Liver (tissue), 9 donors: ENCODE measurements around the gene MFSD6. TPM values are rescaled to one million over a fixed set of nuclear protein-coding genes. Genes with fewer than 3 reads are reported as not detected.
"Not testable (repeated sequence)": the region's sequence is repeated elsewhere in the genome, so short reads cannot be mapped to it uniquely, and the experiment has no call there.

ENCODE experiments used
- DNase-seq: peaks from one replicate; pipeline ENCODE4 v3.0.0-alpha.2; 2017; ENCODE audit warnings: low spot score
- H3K27ac ChIP-seq, 2 donors: one replicate each; pipeline ENCODE4 v1.7.0; 2013; ENCODE audit warnings: inconsistent platforms in 2 of 2, low read length in 2 of 2, control low read depth in 1 of 2, low read depth in 1 of 2, mild to moderate bottlenecking in 1 of 2
- H3K27me3 ChIP-seq, 4 donors: one replicate each; pipeline versions ENCODE4 v1.6.1 to v1.7.0; 2013; ENCODE audit warnings: low read length in 3 of 4, inconsistent platforms in 1 of 4, mild to moderate bottlenecking in 1 of 4, moderate library complexity in 1 of 4; ENCODE audit not compliant: control insufficient read depth in 4 of 4, insufficient read depth in 4 of 4
- H3K36me3 ChIP-seq, 4 donors: one replicate each; pipeline versions ENCODE4 v1.6.1 to v1.7.0; 2013; ENCODE audit warnings: low read length in 3 of 4, mild to moderate bottlenecking in 3 of 4, low read depth in 1 of 4, moderate library complexity in 1 of 4; ENCODE audit not compliant: control insufficient read depth in 4 of 4, insufficient read depth in 3 of 4
- H3K4me1 ChIP-seq, 4 donors: one replicate each; pipeline versions ENCODE4 v1.6.1 to v1.7.0; 2013; ENCODE audit warnings: low read length in 3 of 4, mild to moderate bottlenecking in 3 of 4, moderate library complexity in 1 of 4; ENCODE audit not compliant: control insufficient read depth in 4 of 4, insufficient read depth in 4 of 4
- H3K4me3 ChIP-seq, 3 donors: one replicate each; pipeline versions ENCODE4 v1.6.1 to v1.7.0; 2013; ENCODE audit warnings: low read length in 3 of 3, control low read depth in 1 of 3, low read depth in 1 of 3, mild to moderate bottlenecking in 1 of 3
- H3K9ac ChIP-seq, 2 donors: one replicate each; pipeline ENCODE4 v1.7.0; 2013; ENCODE audit warnings: low read length in 2 of 2, mild to moderate bottlenecking in 2 of 2, moderate library complexity in 2 of 2, control low read depth in 1 of 2, low read depth in 1 of 2
- H3K9me3 ChIP-seq, 4 donors: one replicate each; pipeline versions ENCODE4 v1.6.1 to v1.7.0; 2013; ENCODE audit warnings: low read length in 3 of 4; ENCODE audit not compliant: control insufficient read depth in 4 of 4
- ATF3 ChIP-seq: IDR thresholded peaks from 2 replicates; pipeline ENCODE4 v1.6.1; 2016; ENCODE audit warnings: antibody characterized with exemption
- CTCF ChIP-seq: fragments of 150-350 bp; IDR thresholded peaks from 2 replicates; pipeline ENCODE4 v1.5.1; 2017; ENCODE audit warnings: improper control_type of control experiment, low read depth, low read length; ENCODE audit not compliant: missing input control
- EGR1 ChIP-seq, 2 donors: IDR thresholded peaks; 2 replicates each; pipeline ENCODE4 v1.6.1; 2016 to 2018; ENCODE audit warnings: antibody characterized with exemption in 2 of 2, low read depth in 2 of 2
- FOXA1 ChIP-seq: IDR thresholded peaks from 2 replicates; pipeline ENCODE4 v1.6.1; 2016; ENCODE audit warnings: antibody characterized with exemption
- FOXA2 ChIP-seq: IDR thresholded peaks from 2 replicates; pipeline ENCODE4 v1.6.1; 2016; ENCODE audit warnings: antibody characterized with exemption
- GABPA ChIP-seq, 2 donors: IDR thresholded peaks in 1 of 2; conservative IDR thresholded peaks in 1 of 2; 2 replicates each; pipeline ENCODE4 v1.6.1; 2016; ENCODE audit warnings: antibody characterized with exemption in 2 of 2, mild to moderate bottlenecking in 1 of 2, moderate library complexity in 1 of 2
- HNF4A ChIP-seq, 2 donors: conservative IDR thresholded peaks; 2 replicates each; pipeline ENCODE4 v1.6.1; 2016; ENCODE audit warnings: antibody characterized with exemption in 2 of 2, mild to moderate bottlenecking in 2 of 2
- HNF4G ChIP-seq: IDR thresholded peaks from 2 replicates; pipeline ENCODE4 v1.6.1; 2016; ENCODE audit warnings: antibody characterized with exemption
- JUND ChIP-seq, 2 donors: IDR thresholded peaks; 2 replicates each; pipeline ENCODE4 v1.6.1; 2016; ENCODE audit warnings: antibody characterized with exemption in 2 of 2
- MAX ChIP-seq: IDR thresholded peaks from 2 replicates; pipeline ENCODE4 v1.6.1; 2016; ENCODE audit warnings: antibody characterized with exemption
- NR2F2 ChIP-seq: IDR thresholded peaks from 2 replicates; pipeline ENCODE4 v1.6.1; 2016; ENCODE audit warnings: antibody characterized with exemption
- REST ChIP-seq: IDR thresholded peaks from 2 replicates; pipeline ENCODE4 v1.6.1; 2016; ENCODE audit warnings: antibody characterized with exemption, mild to moderate bottlenecking
- RXRA ChIP-seq, 2 donors: IDR thresholded peaks; 2 replicates each; pipeline ENCODE4 v1.6.1; 2017 to 2018; ENCODE audit warnings: antibody characterized with exemption in 2 of 2, mild to moderate bottlenecking in 1 of 2
- SP1 ChIP-seq: IDR thresholded peaks from 2 replicates; pipeline ENCODE4 v1.6.1; 2018; ENCODE audit warnings: antibody characterized with exemption, mild to moderate bottlenecking
- TAF1 ChIP-seq: conservative IDR thresholded peaks from 2 replicates; pipeline ENCODE4 v1.6.1; 2016; ENCODE audit warnings: antibody characterized with exemption, mild to moderate bottlenecking
- WGBS: extraction: QIAGEN DNeasy Blood & Tissue Kit; methylation state at CpG from one replicate; pipeline ENCODE4 v1.1.7; 2013; 5-methylcytosine and 5-hydroxymethylcytosine counted together
- polyA plus RNA-seq, 2 donors: library from polyadenylated mRNA; stranded (reverse) in 1 of 2; unstranded in 1 of 2; fragments of 200-250 nt in 1 of 2; fragments of >200 nt in 1 of 2; fragmentation: Nextera tagmentation in 1 of 2; extraction: Ambion mirVana in 1 of 2; gene quantifications; one replicate each; pipeline versions ENCODE4 v1.2.1 to v1.2.3, GENCODE V29; 2013 to 2015
- total RNA-seq, 2 donors: library from RNA; depleted of rRNA; stranded (reverse); fragments of >200 nt; gene quantifications; one replicate each; pipeline ENCODE4 v1.2.3, GENCODE V29; 2014
- donor health status: healthy.
- donor health status: healthy.
- donor health status: healthy.
- donor health status: healthy.
- donor health status: healthy.

The MFSD6 gene
- total and polyA plus RNA-seq, 4 donors: 0.83 to 9.5 (median 2.4) TPM

GRCh38 chr2:190493095-190493494 lies 84.9 kb downstream of the MFSD6 start:
- Histone ChIP-seq H3K9ac (no peak overlapping the region), H3K9me3 (no peaks in the 10 kb centered on the region), H3K4me1 (no peaks in the 10 kb centered on the region), H3K4me3 (no peak overlapping the region), H3K36me3 (peaks cover 0 to 5% (median 4%) of the 10 kb centered on the region in 4 donors), H3K27me3 (no peaks in the 10 kb centered on the region), H3K27ac (no peak overlapping the region)
- whole genome bisulfite sequencing: 96% methylated on average over 2 of the region's 2 CpGs
- TF ChIP-seq FOXA2 (no peak), FOXA1 (no peak), ATF3 (no peak), SP1 (no peak), RXRA (IDR thresholded peaks at IDR 0.05) (no peak), GABPA (IDR thresholded peaks at IDR 0.05 in 1 of 2, conservative IDR thresholded peaks at IDR 0.05 in 1 of 2) (no peak), HNF4G (no peak), MAX (no peak), JUND (IDR thresholded peaks at IDR 0.05) (no peak), HNF4A (conservative IDR thresholded peaks at IDR 0.05) (no peak)
- no peak for DNase-seq

GRCh38 chr2:190494600-190495227 lies 86.6 kb downstream of the MFSD6 start:
- not testable (repeated sequence) for H3K9me3 ChIP-seq, DNase-seq, H3K4me3 ChIP-seq, H3K27ac ChIP-seq, H3K9ac ChIP-seq, H3K27me3 ChIP-seq, H3K4me1 ChIP-seq, H3K36me3 ChIP-seq
- 90% methylated on average over 3 of the region's 3 CpGs for WGBS

- 72% methylated on average over 4 of the region's 4 CpGs for WGBS
- no peak overlapping the region for H3K9ac ChIP-seq
- H3K4me3 ChIP-seq: no peak overlapping the region
- no peak overlapping the region for H3K27ac ChIP-seq
- TF ChIP-seq GABPA (IDR thresholded peaks at IDR 0.05 in 1 of 2, conservative IDR thresholded peaks at IDR 0.05 in 1 of 2): no peak
- TF ChIP-seq HNF4A (conservative IDR thresholded peaks at IDR 0.05): no peak
- no peak for TF ChIP-seq TAF1
- TF ChIP-seq ATF3: peak; percentile 56
- peak; percentile 14 to 50 for TF ChIP-seq RXRA (IDR thresholded peaks at IDR 0.05)
- no peak for DNase-seq
- peaks cover 3 to 7% (median 4%) of the 10 kb centered on the region in 4 donors for H3K4me1 ChIP-seq
- H3K36me3 ChIP-seq: peaks cover 0 to 2% (median 0%) of the 10 kb centered on the region in 4 donors
- no peaks in the 10 kb centered on the region for H3K27me3 ChIP-seq
- H3K9me3 ChIP-seq: no peaks in the 10 kb centered on the region
Measured at GRCh38 chr2:190497428-190497827, 89.3 kb downstream of the MFSD6 start.

- no peaks in the 10 kb centered on the region for H3K27me3 ChIP-seq
Measured at GRCh38 chr2:190499273-190499672, 91.1 kb downstream of the MFSD6 start.

More at GRCh38 chr2:190499273-190499672, 91.1 kb downstream of the MFSD6 start:
- Histone ChIP-seq H3K27ac (no peak overlapping the region), H3K4me1 (peaks cover 3 to 7% (median 4%) of the 10 kb centered on the region in 4 donors), H3K4me3 (no peak overlapping the region), H3K9me3 (no peaks in the 10 kb centered on the region), H3K9ac (no peak overlapping the region), H3K36me3 (no peaks in the 10 kb centered on the region)
- 98% methylated on average over 1 of the region's 1 CpG for WGBS
- DNase-seq: no peak
- TF ChIP-seq NR2F2 (no peak), JUND (IDR thresholded peaks at IDR 0.05) (no peak), TAF1 (no peak), REST (no peak), HNF4G (no peak), EGR1 (IDR thresholded peaks at IDR 0.05; ENCODE audit: low read depth in 2 of 2) (no peak), ATF3 (no peak), CTCF (no peak), FOXA1 (no peak), GABPA (IDR thresholded peaks at IDR 0.05 in 1 of 2, conservative IDR thresholded peaks at IDR 0.05 in 1 of 2) (no peak)
